Right forelimb (tissue), 1 donor: ENCODE measurements around the gene IL10RB.

Experiments
- DNase-seq: peaks from one replicate; pipeline ENCODE4 v3.0.0-alpha.2; 2018

The IL10RB gene

GRCh38 chr21:33268737-33269441, 2.7 kb downstream of the IL10RB start:
- no peak for DNase-seq

GRCh38 chr21:33270986-33271385, 4.8 kb downstream of the IL10RB start:
- DNase-seq: no peak

DNA sequence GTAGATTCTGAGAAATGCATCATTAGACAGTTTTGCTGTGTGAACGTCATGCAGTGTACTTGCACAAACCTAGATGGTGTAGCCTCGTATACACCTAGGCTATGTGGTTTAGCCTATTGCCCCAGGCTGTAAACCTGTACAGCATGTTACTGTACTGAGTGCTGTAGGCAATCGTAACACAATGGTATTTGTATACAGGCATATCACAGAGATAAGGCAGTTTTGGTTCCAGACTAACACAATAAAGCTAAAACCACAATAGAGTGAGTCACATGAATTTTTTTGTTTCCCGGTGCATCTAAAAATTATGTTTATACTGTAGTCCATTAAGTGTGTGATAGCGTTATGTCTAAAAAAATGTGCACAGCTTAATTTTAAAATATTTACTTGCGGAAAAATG, 6.9 kb downstream of the IL10RB start:
- DNase-seq: no peak

DNA sequence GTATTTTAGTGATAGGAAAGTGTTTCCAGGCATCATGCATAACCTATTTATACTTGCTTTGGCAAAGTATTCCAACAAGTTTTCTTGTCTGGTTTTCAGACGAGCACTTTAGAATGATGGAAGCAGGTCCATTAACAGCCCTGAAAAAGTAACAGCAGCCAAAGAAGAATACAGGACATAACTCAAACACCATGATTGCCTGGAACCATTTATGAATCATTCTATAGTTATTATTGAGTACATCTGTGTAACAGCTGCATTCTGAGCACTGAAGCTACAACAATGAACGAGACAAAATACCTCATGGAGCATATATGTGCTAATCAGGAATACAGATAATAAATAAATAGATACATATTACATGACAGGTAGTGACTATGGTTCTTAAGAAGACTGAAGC, 12.6 kb downstream of the IL10RB start:
- no peak for DNase-seq

GRCh38 chr21:33279330-33279820, 13.2 kb downstream of the IL10RB start:
- no peak for DNase-seq

GRCh38 chr21:33281096-33281652, 15.0 kb downstream of the IL10RB start:
- no peak for DNase-seq

GRCh38 chr21:33283203-33283602, 17.0 kb downstream of the IL10RB start:
- no peak for DNase-seq

DNA sequence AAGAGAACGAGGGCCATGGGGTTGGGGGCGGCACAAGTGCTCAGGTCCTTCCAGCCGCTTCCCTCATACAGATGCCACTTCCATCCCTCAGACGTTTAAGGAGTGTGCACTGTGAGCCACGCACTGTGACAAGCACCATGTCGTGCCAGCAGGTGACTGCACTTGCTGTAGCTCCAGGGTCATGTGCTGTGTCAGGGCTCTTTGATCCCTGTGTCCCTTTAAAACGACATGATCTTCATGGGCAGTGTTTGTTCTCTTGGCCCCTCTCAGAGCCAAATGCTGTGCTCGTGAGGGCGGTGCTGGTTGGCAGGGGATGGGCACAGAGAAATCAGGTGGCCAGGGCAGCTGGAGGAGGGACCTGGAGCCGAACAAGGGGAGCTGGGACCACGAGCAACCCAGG, 19.9 kb downstream of the IL10RB start:
- no peak for DNase-seq

- no peak for DNase-seq
Observed at GRCh38 chr21:33286600-33287456, 20.7 kb downstream of the IL10RB start.

- no peak for DNase-seq
Observed at GRCh38 chr21:33289199-33289819, 23.1 kb downstream of the IL10RB start.

DNA sequence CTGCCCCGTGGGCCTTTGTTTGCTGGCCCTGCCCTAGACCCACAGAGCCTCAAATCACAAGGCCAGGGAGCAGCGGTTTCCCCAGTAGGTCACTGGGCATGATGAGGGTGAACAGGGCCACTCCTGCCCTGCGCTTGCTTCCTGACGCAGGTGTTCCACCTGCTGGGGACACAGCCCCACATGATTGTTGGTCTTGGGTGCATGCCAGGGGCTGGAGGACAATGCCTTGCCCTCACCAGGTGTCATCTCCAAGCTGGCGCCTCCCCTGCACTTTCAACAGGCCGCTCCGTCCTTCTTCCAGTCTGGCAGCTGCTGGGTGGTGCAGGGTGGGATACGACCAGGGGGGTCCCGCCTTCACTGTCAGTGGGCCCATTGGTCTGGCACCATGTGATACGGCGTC, 24.3 kb downstream of the IL10RB start:
- no peak for DNase-seq

DNA sequence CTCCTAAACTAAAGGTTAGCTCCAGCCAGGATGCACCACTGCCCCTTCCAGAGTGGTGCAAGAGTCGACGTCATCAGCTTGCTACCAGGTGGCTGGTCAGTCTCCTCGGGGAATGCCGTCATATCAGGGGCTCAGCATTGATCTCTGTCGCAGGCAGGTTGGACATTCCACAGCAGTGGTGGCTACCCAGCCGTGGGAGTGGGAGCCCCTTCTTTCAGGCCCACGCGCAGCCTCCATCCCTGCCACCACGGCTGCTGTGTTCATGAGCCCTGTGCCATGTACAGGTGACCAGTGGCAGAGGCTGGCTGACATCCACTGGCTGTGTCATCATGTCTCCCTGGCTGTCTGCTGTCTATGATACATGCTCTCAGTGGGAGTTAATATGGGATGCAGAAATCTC, 25.5 kb downstream of the IL10RB start:
- no peak for DNase-seq

DNA sequence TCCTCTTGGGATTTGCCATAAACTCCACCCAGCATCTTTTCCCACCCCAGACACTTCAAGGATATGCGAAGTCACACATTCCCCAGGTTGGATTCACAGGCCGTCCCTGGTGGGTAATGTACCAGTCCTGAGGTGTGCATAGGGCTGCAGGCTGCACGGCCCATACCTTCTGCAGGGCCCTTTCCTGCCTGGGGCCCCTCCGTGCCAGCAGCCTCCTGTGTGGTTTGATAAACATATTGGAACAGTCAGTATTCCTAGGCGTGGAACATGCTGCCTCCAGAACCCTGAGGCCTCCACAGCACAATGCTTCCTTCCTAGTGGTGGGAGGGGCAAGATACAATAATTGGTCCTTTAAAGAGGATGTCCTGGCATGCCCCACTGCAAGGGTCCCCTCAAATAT, 26.6 kb downstream of the IL10RB start:
- DNase-seq: no peak

DNA sequence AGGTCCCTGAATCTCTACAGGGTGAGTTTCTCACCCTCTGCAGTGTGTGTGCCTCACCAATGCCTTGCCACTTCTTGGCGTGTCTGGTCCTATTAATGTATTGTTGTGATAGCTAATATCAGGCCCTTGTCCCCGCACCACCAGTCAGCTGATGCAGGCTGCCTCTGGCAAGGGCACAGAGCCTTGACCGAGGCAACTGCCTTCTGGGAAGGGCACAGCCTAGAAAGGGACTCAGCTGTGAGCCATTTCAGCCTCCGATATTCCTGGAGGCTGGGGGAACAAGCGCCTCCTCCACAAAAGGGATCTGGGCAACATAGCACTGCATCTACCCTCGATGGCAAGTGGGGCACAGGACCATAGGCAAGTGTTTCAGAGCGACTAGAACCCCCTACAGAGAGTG, 27.0 kb downstream of the IL10RB start:
- no peak for DNase-seq

GRCh38 chr21:33293811-33294216, 27.6 kb downstream of the IL10RB start:
- no peak for DNase-seq

DNA sequence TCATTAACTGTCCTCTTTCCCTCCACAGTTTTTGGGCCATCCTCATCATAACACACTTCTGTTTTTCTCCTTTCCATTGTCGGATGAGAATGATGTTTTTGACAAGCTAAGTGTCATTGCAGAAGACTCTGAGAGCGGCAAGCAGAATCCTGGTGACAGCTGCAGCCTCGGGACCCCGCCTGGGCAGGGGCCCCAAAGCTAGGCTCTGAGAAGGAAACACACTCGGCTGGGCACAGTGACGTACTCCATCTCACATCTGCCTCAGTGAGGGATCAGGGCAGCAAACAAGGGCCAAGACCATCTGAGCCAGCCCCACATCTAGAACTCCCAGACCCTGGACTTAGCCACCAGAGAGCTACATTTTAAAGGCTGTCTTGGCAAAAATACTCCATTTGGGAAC, 30.0 kb downstream of the IL10RB start:
- DNase-seq: no peak

GRCh38 chr21:33299181-33299752, 33.1 kb downstream of the IL10RB start:
- DNase-seq: no peak

- no peak for DNase-seq
Observed at GRCh38 chr21:33300701-33301631, 34.8 kb downstream of the IL10RB start.

DNA sequence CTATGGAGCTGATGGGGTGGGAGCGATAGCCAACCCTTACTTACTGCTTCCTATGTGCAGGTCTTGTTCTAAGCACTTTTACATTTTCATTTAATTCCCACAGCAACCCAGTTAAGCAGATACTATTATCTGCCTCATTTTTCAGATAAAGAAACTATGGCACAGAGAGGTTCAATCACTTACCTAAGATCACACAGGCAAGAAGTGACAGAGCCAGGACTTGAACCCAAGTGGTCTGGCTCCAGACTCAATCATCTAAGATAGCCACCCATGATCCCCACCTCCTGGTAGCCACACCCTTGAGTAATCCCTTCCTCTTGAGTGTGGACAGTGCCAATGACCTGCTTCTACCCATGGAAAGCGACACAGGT, 35.5 kb downstream of the IL10RB start:
- DNase-seq: no peak

GRCh38 chr21:33302055-33302454, 35.9 kb downstream of the IL10RB start:
- DNase-seq: no peak

DNA sequence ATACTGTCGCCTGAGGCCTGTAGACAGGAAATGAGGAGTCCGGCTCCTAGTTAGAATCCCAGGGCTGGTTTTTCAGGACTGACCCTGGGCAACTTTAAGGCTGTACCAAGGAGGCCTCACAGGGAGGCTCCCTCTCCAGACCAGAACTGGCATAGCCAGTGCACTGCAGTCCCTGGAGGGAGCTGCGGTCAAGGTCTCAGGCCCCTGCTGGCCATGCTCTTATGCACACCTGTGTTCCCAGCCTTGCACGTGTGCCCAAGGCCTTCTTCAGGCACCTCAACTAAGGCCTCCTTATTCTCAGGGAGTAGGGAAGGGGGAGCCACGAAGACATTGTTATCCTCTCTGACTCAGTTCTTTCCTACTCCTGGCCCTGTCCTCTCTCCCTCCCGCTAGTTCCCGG, 36.6 kb downstream of the IL10RB start:
- DNase-seq: no peak

DNA sequence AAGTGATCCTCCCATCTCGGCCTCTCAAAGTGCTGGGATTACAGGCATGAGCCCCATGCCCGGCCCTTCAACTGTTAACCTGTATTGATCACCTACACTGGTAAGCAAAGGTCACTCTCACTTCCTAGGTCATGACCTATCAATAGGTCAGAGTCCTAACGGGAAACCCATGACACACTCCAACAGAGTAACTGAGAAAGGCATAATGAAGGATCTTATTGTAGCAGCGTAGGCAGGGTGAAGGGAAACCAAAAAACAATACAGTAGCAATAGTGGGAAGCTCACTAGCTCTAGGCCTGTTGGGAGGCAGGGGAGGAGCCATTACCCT, 39.1 kb downstream of the IL10RB start:
- no peak for DNase-seq
